ENCODE measurements around the gene DBF4. TPM values are rescaled to one million over a fixed set of nuclear protein-coding genes. Genes with fewer than 3 reads are reported as not detected.
"Not testable (repeated sequence)": the region's sequence is repeated elsewhere in the genome, so short reads cannot be mapped to it uniquely, and the experiment has no call there.

DBF4 gene
- polyA plus RNA-seq, 1 donor: 10.2 TPM

DNA sequence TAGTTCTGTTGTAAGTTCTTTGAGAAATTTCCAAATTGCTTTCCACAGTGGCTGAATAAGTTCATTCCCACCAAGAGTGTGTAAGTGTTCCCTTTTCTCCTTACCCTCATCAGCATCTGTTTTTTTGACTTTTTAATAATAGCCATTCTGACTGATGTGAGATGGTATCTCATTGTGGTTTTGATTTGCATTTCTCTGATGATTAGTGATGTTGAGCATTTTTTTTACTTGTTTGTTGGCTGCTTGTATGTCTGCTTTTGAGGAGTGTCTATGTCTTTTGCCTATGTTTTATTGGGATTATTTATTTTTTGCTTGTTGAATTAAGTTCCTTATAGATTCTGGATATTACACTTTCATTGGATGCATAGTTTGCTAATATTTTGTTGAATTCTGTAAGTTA is 69.6 kb downstream of the DBF4 start:
- not testable (repeated sequence) for DNase-seq (ENCODE audit: low read depth)

DNA sequence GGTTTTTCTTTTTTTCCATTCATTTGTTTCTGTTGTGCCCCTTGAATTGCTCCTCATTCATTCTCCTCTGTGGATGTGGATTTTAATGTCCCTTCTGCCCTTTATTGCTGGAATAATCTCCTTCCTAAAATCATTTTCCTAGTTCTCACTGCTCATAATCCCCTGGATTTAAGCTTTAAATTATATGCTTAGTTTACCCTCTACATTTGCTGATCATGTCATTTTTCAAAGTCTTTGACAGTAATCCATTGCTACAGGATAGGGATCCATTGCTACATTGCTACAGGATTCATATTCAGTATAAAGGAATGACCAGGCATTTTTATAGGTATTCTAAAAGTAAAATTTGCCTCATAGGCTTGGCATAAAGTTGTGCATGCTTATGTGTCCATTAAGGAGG is 72.1 kb downstream of the DBF4 start:
- DNase-seq (ENCODE audit: low read depth): no peak

Other genes with a start within 250 kb of the DBF4 start
- 0.13 TPM for gene RUNDC3B, start 248.1 kb upstream of the DBF4 start, polyA plus RNA-seq (ENCODE audit: insufficient read length)
- gene SLC25A40, start 133 bp upstream of the DBF4 start, polyA plus RNA-seq (ENCODE audit: insufficient read length): 12.1 TPM
- gene ADAM22, start 57.8 kb downstream of the DBF4 start, polyA plus RNA-seq (ENCODE audit: insufficient read length): 9.1 TPM

All from forelimb muscle (tissue), 1 donor.